GM12874 (cell line): Measurements from ENCODE around the gene HCCS.

Experiments
- CTCF ChIP-seq: IDR thresholded peaks from 2 replicates; pipeline ENCODE4 v1.5.1; 2011; ENCODE audit warnings: low read depth, mild to moderate bottlenecking, control low read depth, low read length, moderate library complexity; ENCODE audit not compliant: insufficient read depth

Gene HCCS

GRCh38 chrX:11085305-11085704 is 25.8 kb upstream of the HCCS start:
- no peak for TF ChIP-seq CTCF

GRCh38 chrX:11089802-11090201 is 21.3 kb upstream of the HCCS start:
- TF ChIP-seq CTCF: no peak

GRCh38 chrX:11097933-11098332 is 13.2 kb upstream of the HCCS start:
- TF ChIP-seq CTCF: no peak

GRCh38 chrX:11099465-11099864 is 11.7 kb upstream of the HCCS start:
- TF ChIP-seq CTCF: no peak

GRCh38 chrX:11100281-11101035 is 10.7 kb upstream of the HCCS start:
- TF ChIP-seq CTCF: no peak

GRCh38 chrX:11103006-11103405 is 8.1 kb upstream of the HCCS start:
- no peak for TF ChIP-seq CTCF

GRCh38 chrX:11103751-11104150 is 7.4 kb upstream of the HCCS start:
- TF ChIP-seq CTCF: no peak
